Amygdala (tissue), 56 donors: ENCODE results near the gene ZCCHC17.

ENCODE experiments used
- DNase-seq, 56 donors: peaks; one replicate each; lab custom pipeline; 2025; lab: John Stamatoyannopoulos, UW

ZCCHC17 gene

DNA sequence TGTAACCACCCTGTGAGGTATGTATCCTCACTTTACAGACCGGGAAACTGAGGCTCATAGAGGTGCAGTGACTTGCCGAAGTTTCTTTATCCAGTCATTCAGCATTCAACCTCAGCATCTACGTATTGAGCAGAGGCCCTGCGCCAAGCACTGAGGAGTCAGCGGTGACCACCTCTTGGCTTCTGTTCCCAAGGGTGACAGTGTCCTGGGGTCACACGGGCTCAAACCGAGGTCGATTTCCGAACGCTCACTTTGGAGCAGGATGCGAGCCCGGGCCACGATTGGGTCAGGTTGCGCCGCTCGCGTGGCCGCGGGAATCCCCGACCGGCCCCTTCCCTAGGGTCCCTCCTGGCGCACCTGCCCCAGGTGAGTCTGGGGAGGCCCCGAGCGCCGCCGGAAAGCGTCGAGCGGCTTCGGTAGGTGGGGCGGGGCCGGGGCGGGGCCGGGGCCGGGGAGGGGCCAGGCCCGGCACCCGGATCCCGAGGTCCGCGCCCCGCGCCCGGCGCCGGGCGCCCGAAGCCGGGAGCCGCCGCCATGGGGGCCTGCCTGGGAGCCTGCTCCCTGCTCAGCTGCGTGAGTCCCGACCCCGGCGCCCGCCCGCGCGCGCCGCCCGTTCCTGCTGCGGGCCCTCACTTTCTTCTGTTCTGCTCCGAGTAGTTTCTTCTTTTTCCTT, 116.0 kb downstream of the ZCCHC17 start, which contains the start of gene SERINC2:
TSS of gene SERINC2 (plus strand) at position 482 of the 673 bp plus-strand sequence. CDS start at position 535, 53 bp downstream.
- no peak for DNase-seq

DNA sequence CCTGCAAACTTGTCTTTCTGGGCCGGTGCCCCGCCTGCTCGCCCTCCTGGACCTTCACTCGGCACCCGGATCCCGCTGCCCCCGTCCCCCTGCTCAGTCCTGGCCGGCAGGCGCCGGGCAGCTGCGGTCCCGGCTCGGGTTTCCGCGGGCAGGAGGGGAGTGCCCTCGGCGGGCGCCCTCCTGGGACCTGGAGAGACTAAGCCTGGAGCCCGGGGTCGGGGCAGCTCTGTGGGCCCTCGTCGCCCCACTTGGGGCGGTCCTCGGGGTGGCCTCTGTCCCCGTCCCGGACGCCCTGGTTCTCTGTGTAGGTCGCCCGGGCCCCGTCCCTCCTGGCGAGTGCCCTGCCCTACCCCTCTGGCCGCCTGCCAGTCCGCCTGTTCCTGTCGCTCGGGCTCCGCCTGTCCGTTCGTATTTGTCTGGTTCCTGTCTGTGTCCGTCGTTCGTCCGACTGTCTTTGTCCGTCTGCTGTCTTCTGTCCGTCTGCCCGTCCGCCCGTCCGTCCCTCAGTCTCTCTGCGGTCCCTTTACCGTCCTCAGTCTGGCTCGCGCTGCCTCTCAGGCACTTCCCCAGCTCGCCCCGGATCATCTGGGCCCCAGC, 116.7 kb downstream of the ZCCHC17 start:
- peak in 9 of 56 donors; percentile 3 to 48 (median 20) for DNase-seq
